GM20431 (cell line): ENCODE measurements around the gene TCP1.
"Not testable (repeated sequence)": the region's sequence is repeated elsewhere in the genome, so short reads cannot be mapped to it uniquely, and the experiment has no call there.

Source experiments
- in situ Hi-C: fragments of 300-500 bp; cut with MseI, MboI; formaldehyde crosslinking; loops from one replicate; pipeline ENCODE4 v1.15.0; 2020; ENCODE audit warnings: low sequenced_read_pairs; ENCODE audit not compliant: unreplicated experiment

Gene TCP1

GRCh38 chr6:159819098-159819497, 29.7 kb upstream of the TCP1 start:
- in situ Hi-C loops = no loop called here

DNA sequence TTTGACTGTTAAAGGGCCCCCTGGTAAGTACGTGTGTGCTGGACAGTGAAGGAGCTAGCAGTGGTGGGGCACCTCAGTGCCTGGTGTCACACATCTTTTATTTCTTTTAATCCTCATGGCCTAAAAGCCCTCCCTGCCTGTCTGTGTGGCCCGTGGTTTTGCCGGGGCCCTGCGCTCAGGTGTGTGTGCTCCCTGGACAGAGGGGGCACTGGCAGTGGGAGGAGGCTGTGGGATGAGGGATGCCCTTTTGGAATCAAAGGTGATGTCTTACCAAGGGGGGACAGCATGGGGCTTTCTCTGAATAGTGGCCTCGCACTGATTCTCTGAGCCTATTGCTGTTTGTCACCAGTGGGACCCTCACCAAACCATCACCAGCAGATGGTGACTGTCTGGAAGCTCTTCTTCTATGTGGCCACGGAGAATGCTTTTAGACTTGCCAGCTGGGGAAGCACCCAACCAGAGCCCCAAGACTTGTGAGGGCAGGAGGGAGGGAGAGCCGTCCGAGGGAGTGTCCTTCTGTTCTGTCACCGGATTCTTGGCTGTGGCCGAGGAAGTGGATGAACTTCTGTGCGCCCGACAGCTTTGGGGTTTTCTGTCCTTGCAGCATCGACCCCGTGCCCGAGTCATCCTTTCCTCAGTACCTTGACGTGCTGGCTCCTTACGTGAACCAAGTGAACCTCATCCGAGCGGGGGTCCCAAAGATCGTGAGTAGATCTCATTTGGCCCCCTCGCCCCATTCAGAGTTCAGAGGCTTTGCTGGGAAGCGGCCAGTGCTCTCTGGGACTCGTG, 28.7 kb upstream of the TCP1 start:
- in situ Hi-C loops = no loop called here

GRCh38 chr6:159816775-159817174, 27.4 kb upstream of the TCP1 start:
- in situ Hi-C loops = not testable (repeated sequence)

DNA sequence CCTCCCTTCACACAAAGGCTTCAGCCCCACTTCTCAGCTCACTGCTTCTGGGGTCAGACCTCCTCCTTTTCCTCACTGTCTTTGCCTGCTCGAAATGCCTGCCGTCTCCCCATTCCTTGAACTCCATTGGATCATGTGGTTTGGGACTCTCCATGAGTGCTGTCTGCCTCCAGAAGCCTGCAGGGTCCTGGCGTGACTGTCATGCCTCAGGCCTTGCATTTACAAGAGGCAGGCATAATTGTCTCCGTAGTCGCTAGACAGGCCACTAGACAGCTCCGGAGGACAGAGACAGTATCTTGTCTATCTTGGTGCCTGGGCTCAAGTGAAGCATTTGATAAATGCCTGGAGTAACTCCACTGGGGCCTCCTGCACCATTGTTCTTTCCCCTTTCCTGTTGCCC, 26.0 kb upstream of the TCP1 start:
- in situ Hi-C loops = no loop called here

DNA sequence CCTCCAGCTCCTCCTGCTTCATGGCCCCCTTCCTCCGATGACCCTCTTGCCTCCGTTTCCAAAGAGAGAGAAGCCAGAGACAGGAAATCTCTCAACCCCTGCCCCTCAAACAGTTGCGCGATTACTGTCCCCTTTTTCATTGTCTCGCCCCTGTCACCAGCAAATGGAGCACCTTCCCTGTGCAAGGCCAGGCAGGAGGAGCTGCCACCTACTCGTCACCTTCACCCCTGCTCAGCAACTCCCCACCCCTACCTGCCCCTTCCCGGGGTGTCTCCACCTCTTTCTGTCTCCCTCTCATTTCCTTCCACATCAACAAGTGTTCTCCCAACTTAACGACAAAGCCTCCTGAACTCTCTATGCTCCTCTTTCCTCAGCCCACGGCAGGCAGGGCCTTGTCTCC, 24.4 kb upstream of the TCP1 start:
- in situ Hi-C loops = no loop called here

DNA sequence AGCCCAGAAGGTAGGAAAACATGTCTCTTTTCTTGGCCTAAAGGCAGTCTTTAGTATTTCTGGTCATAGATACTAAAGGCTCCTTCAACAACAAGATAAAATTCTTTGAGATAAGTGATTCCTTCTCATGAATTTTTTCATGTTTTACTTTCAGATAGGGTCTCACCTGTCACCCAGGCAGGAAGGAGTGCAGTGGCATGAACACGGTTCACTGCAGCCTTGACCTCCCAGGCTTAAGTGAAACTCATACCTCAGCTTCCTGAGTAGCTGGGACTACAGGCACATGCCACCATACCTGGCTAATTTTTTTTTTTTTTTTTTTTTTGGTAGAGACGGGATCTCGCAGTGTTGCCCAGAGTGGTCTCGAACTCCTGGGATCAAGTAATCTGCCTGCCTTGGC, 19.7 kb upstream of the TCP1 start:
- in situ Hi-C loops = no loop called here

GRCh38 chr6:159808647-159809046, 19.2 kb upstream of the TCP1 start:
- in situ Hi-C loops = no loop called here

GRCh38 chr6:159807150-159807858, 17.9 kb upstream of the TCP1 start:
- in situ Hi-C loops = no loop called here

GRCh38 chr6:159806021-159806458, 16.6 kb upstream of the TCP1 start:
- in situ Hi-C loops = no loop called here

DNA sequence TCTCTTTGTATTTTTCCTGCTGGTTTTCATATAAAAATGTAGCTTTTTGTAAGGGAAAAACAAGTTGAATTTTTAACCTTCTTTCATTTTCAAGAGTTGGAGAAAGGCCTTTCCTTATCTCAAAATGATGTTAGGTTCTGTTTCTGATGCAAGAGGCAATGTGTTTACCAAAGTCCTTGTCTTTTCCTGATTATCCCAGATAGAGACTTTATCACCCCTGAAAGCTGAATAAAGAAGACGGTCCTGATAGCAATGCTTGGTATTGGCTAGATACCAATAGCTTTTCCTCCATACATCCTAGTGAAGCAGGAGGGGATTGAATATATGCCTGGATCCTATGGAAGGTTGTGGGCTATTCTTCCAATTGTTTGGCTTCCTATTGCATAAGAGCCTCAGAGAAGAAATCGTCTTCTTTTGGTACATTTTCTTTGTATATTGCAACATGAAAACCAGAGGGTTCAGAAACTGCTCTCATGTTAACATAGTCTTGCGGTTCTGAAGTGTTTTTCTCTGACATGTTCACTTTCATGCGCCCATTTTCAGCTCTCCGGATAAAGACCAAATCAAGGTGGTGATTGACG, 16.1 kb upstream of the TCP1 start:
- in situ Hi-C loops = no loop called here

DNA sequence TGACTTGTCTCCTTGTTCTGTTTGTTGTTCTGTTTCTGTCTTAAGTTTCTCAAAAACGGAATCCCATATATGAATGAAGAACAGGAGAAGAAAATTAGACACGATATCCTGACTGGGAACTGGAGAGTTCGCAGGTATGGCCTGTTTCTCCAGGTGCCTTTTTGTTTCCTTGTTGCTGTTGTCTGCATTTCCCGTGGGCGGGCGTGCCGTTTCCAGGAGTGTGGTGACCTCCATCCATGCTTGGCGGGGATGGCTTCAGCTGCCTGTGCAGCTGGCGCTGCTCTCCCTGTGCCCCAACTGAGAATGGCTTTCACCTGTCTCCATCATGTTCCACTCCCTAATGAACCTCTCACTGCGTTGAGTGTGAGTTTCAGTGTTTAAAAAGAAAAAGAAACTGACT, 15.1 kb upstream of the TCP1 start:
- in situ Hi-C loops = no loop called here

GRCh38 chr6:159801935-159802334, 12.5 kb upstream of the TCP1 start:
- in situ Hi-C loops = no loop called here

DNA sequence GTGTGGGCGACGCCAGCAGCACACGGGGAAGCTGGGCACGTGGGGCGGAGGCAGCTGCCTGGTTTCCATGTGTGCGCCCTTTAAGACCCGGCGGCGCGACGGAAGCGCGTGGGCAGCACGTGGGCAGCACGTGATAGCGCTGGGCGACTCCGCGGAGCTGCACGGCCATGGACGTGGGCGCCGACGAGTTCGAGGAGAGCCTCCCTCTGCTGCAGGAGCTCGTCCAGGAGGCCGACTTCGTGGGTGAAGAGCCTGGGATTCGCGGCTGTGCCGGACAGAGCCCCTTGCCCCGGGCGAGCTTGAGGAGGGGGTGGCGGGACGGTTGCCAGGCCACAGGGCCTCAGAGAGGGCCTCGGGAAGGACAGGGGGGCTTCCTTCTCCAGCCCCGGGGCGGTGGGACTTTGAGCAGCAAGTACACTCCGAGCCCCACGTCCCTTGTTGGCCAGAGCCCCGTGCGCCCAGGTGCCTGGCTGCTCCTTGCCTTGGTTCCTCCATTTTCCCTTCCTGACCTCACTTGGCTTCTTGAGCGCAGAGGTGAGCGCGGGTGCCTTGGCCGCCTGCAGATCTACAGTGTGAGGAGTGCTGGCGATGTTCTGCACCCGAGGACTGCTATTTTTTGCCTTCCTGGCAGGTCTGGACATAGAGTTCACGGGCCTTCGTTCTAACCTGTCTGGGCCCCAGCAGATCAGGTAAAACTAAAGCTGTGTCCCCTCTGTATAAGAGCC, 10.9 kb upstream of the TCP1 start, which contains the start of gene PNLDC1:
Gene PNLDC1, plus strand, starts transcription at position 136 of the 725 bp plus-strand sequence. Its CDS starts 32 bp downstream, at position 168.
- in situ Hi-C loops = no loop called here

DNA sequence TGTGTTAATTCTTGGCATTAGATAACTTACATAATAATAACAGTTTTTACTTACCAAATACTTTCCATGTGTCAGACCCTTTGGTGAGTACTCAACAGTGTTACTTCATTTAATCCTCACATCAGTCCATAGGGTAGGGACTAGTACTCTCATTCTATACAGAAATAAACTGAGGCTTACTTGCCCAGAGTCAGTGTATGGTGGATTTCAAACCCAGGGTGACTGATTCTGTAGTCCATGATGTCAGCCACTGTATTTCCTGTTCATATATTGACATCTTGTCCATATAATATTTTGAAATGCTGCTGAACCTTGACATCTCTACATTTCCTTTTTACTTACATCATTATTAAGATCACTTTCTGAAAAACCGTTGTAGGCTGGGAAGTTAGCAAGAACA, 8.2 kb upstream of the TCP1 start:
- in situ Hi-C loops = no loop called here

- in situ Hi-C loops = not testable (repeated sequence)
These were observed 5.6 kb upstream of the TCP1 start for GRCh38 chr6:159794976-159795375.

- in situ Hi-C loops = no loop called here
These were observed 1.7 kb upstream of the TCP1 start for GRCh38 chr6:159790956-159791598.

DNA sequence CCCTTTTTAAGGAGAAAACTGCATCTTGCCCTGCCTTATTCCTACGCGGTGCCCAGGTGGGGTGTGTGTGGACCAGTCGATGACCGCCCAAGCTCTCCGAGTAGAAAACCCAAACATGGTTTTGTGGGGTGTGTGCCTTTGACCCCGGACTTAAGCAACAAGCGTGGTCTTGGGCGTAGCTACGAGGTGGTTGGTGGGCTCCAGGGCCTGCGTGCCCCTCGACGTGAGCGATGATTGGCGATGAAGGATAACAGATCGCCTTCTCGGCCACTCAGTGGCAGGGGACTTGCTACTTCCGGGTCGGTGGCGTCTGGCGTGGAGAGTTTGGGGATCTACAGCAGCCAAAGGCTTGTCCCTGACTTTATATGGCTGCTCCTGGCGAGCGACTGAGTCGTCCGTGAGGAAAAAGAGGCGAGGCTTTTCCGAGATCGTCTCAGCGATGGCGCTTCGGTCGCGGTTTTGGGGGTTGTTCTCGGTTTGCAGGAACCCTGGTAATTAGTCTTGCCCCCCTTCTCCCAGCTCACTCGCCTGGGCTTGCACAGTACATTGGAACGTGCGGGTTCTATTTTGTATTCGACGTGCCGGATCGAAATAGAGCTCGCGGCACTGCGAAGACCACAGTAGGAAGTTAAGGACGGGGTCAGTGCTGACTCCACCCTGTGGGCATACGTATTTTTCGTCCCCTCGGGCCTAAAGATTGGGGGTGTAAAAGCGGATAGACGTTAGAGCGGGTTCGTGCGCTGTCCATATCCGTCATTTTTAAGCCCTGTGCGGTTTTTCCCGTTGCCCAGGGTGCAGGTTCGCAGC, 950 bp upstream of the TCP1 start, which contains the start of gene MRPL18:
Gene MRPL18, plus strand, starts transcription at position 319 of the 807 bp plus-strand sequence. Its CDS starts 121 bp downstream, at position 440.
- in situ Hi-C loops = no loop called here

DNA sequence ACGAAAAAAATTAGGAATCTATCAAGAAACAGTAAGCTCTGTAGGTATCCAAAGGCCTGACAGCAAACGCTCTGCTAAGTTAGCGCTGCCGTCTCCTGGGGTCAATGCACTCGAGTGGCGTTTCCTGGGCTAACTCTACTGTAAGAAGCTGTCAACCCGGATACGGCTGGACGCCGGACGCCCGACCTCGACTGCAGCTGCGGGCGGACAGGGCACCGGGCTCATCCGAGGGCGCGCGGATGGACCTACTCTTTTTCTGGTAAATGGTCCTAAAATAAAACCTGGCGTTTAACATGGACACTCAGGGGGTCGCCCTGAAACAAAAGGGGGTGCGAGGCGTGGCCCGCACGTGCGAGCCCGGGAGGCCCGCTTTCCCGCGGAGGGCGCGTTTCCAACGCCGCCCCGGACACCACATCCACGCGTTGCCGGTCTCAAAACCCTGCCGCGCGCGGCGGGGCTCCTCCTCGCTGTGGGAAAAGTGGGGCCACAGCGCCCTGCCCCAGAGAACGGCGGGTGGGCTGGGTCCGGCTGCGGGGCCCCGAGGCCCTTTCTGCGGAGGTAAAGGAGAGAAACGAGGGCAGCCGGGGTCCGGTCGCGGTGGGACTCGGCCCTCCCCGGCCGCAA, 537 bp downstream of the TCP1 start:
- in situ Hi-C loops = no loop called here

DNA sequence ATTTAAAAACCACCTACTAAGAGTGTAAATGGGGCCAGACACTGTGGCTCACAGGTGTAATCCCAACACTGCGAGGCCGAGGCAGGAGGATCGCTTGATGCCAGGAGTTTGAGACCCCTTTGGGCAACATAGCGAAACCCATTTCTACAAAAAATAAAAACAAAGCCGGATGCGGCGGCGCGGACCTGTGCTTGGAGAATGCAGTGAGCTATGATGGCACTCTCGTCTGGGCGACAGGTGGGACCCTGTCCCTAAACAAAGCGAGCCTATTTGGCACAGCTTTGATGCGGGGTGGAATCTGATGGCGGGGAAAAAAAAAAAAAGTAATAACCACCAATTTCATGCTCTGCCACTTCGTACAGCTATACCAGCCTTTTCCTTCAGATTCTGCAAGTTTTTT, 1.1 kb downstream of the TCP1 start:
- in situ Hi-C loops = no loop called here
